SK-N-SH (cell line): ENCODE results near the gene DR1. TPM values are rescaled to one million over a fixed set of nuclear protein-coding genes. Genes with fewer than 3 reads are reported as not detected.

Source experiments
- CTCF ChIA-PET: fragments of 300-600, 350-600 bp; formaldehyde crosslinking; extraction: SDS; loops from one replicate; lab custom pipeline; 2021; lab: Yijun Ruan, JAX
- POLR2A ChIA-PET: fragments of 350-600 bp; sonication (Branson Sonifier 250); formaldehyde crosslinking; extraction: SDS; loops from one replicate; lab custom pipeline; 2020; ENCODE audit warnings: antibody characterized with exemption, inconsistent platforms; lab: Yijun Ruan, JAX
- DNase-seq: peaks from one replicate; pipeline ENCODE4 v3.0.0; 2012
- H2AFZ ChIP-seq: fragments of 200-600 bp; sonication (generic); 2 replicates; pipeline ENCODE4 v1.8.1; 2016; ENCODE audit warnings: antibody characterized with exemption, mild to moderate bottlenecking, low read depth
- H3F3A ChIP-seq: fragments of 200-600 bp; sonication (generic); replicated peaks from 2 replicates; pipeline ENCODE3; 2016; ENCODE audit warnings: antibody characterized with exemption, mild to moderate bottlenecking; ENCODE audit not compliant: insufficient read depth
- H3K27ac ChIP-seq, 2 experiments: fragments of 200-500 bp in 1 of 2; fragments of 200-600 bp in 1 of 2; sonication (Bioruptor generic) in 1 of 2; sonication (generic), shearing (Covaris generic) in 1 of 2; 2 replicates each; pipeline versions ENCODE4 v1.5.1 to v1.6.1; 2014 to 2016; ENCODE audit warnings: low read depth in 2 of 2, inconsistent platforms in 1 of 2, low read length in 1 of 2, mild to moderate bottlenecking in 1 of 2, mixed read lengths in 1 of 2
- H3K27me3 ChIP-seq: fragments of 200-600 bp; sonication (generic), shearing (Covaris generic); 2 replicates; pipeline ENCODE4 v1.6.1; 2016; ENCODE audit warnings: mixed run types; ENCODE audit not compliant: insufficient read depth
- H3K36me3 ChIP-seq, 2 experiments: fragments of 200-500 bp in 1 of 2; fragments of 200-600 bp in 1 of 2; sonication (Bioruptor generic) in 1 of 2; sonication (generic) in 1 of 2; replicated peaks in 1 of 2; 2 replicates each; pipeline versions ENCODE3 to v1.5.1; 2014 to 2016; ENCODE audit warnings: low read length in 1 of 2, mild to moderate bottlenecking in 1 of 2; ENCODE audit not compliant: insufficient read depth in 2 of 2, control insufficient read depth in 1 of 2
- H3K4me1 ChIP-seq, 2 experiments: fragments of 200-500 bp in 1 of 2; fragments of 200-600 bp in 1 of 2; sonication (Bioruptor generic) in 1 of 2; sonication (generic), shearing (Covaris generic) in 1 of 2; 2 replicates each; pipeline versions ENCODE4 v1.5.1 to v1.6.1; 2014 to 2016; ENCODE audit warnings: low read depth in 1 of 2, low read length in 1 of 2, mixed run types in 1 of 2; ENCODE audit not compliant: insufficient read depth in 2 of 2, control insufficient read depth in 1 of 2
- H3K4me2 ChIP-seq: fragments of 200-600 bp; sonication (generic), shearing (Covaris generic); 2 replicates; pipeline ENCODE4 v1.6.1; 2017; ENCODE audit warnings: mixed run types
- H3K4me3 ChIP-seq, 2 experiments: fragments of 200-500 bp in 1 of 2; fragments of 200-600 bp in 1 of 2; sonication (Bioruptor generic) in 1 of 2; sonication (generic), shearing (Covaris generic) in 1 of 2; 2 replicates each; pipeline versions ENCODE4 v1.5.1 to v1.8.1; 2014 to 2016; ENCODE audit warnings: low read depth in 2 of 2, inconsistent platforms in 1 of 2, low read length in 1 of 2, mild to moderate bottlenecking in 1 of 2, mixed read lengths in 1 of 2, moderate library complexity in 1 of 2
- H3K79me2 ChIP-seq: fragments of 200-600 bp; sonication (generic); 2 replicates; pipeline ENCODE4 v1.8.1; 2017; ENCODE audit warnings: mild to moderate bottlenecking; ENCODE audit not compliant: insufficient read depth
- H3K9ac ChIP-seq: fragments of 200-600 bp; sonication (generic); 2 replicates; pipeline ENCODE4 v1.6.1; 2017; ENCODE audit warnings: mixed run types
- H3K9me2 ChIP-seq: fragments of 200-600 bp; sonication (generic); 2 replicates; pipeline ENCODE4 v1.6.1; 2017; ENCODE audit warnings: mixed run types
- H3K9me3 ChIP-seq: fragments of 200-600 bp; sonication (generic); 2 replicates; pipeline ENCODE4 v1.6.1; 2017; ENCODE audit warnings: mixed run types, mild to moderate bottlenecking, moderate library complexity
- H4K20me1 ChIP-seq: fragments of 200-600 bp; sonication (generic); 2 replicates; pipeline ENCODE4 v1.6.1; 2017; ENCODE audit warnings: mild to moderate bottlenecking, mixed run types; ENCODE audit not compliant: insufficient read depth
- CHD2 ChIP-seq: fragments of 150-350 bp; IDR thresholded peaks from 2 replicates; pipeline ENCODE4 v1.6.1; 2018; ENCODE audit warnings: low read length; ENCODE audit not compliant: partially characterized antibody
- ELF1 ChIP-seq: IDR thresholded peaks from 2 replicates; pipeline ENCODE4 v1.4.0; 2012
- EP300 ChIP-seq, 2 experiments: IDR thresholded peaks; 2 replicates each; pipeline versions ENCODE4 v1.4.0 to v1.6.1; 2012; ENCODE audit warnings: borderline replicate concordance in 1 of 2, low read depth in 1 of 2, low read length in 1 of 2
- EZH2phosphoT487 ChIP-seq: fragments of 200-600 bp; sonication (generic); IDR thresholded peaks from 2 replicates; pipeline ENCODE4 v1.6.1; 2017; ENCODE audit warnings: low read depth, mixed run types, mild to moderate bottlenecking, antibody characterized with exemption, moderate library complexity, borderline replicate concordance
- FOSL2 ChIP-seq: IDR thresholded peaks from 2 replicates; pipeline ENCODE4 v1.4.0; 2012; ENCODE audit warnings: low read depth, mild to moderate bottlenecking, moderate library complexity, borderline replicate concordance
- FOXM1 ChIP-seq: IDR thresholded peaks from 2 replicates; pipeline ENCODE4 v1.4.0; 2012; ENCODE audit warnings: low read depth, mild to moderate bottlenecking
- GABPA ChIP-seq: IDR thresholded peaks from 2 replicates; pipeline ENCODE4 v1.4.0; 2012; ENCODE audit warnings: low read depth, mild to moderate bottlenecking
- GATA2 ChIP-seq: sonication (generic); formaldehyde crosslinking; IDR thresholded peaks from 2 replicates; pipeline ENCODE4 v1.5.0; 2020; ENCODE audit warnings: mild to moderate bottlenecking, missing genetic modification reagents
- JUND ChIP-seq: IDR thresholded peaks from 2 replicates; pipeline ENCODE4 v1.4.0; 2012
- MXI1 ChIP-seq: IDR thresholded peaks from 2 replicates; pipeline ENCODE4 v1.6.1; 2012; ENCODE audit warnings: mild to moderate bottlenecking, low read depth, low read length, improper control_type of control experiment
- NRF1 ChIP-seq: IDR thresholded peaks from 2 replicates; pipeline ENCODE4 v1.6.1; 2012; ENCODE audit warnings: low read depth, mild to moderate bottlenecking, low read length
- POLR2AphosphoS5 ChIP-seq: IDR thresholded peaks from 2 replicates; pipeline ENCODE4 v1.6.1; 2012; ENCODE audit warnings: low read depth, low read length
- RFX5 ChIP-seq: IDR thresholded peaks from 2 replicates; pipeline ENCODE4 v1.6.1; 2012; ENCODE audit warnings: mild to moderate bottlenecking, improper control_type of control experiment, low read length
- SIN3A ChIP-seq: IDR thresholded peaks from 2 replicates; pipeline ENCODE4 v1.6.1; 2012; ENCODE audit warnings: low read depth, mild to moderate bottlenecking, low read length, moderate library complexity, borderline replicate concordance
- SMC3 ChIP-seq: IDR thresholded peaks from 2 replicates; pipeline ENCODE4 v1.6.1; 2012; ENCODE audit warnings: low read depth, low read length, improper control_type of control experiment
- TAF1 ChIP-seq: IDR thresholded peaks from 2 replicates; pipeline ENCODE4 v1.6.1; 2012; ENCODE audit warnings: low read depth, mild to moderate bottlenecking, low read length, moderate library complexity, borderline replicate concordance
- TEAD4 ChIP-seq: IDR thresholded peaks from 2 replicates; pipeline ENCODE4 v1.4.0; 2012; ENCODE audit warnings: mild to moderate bottlenecking, borderline replicate concordance; ENCODE audit not compliant: insufficient read depth
- YY1 ChIP-seq: IDR thresholded peaks from 2 replicates; pipeline ENCODE4 v1.4.0; 2012; ENCODE audit warnings: low read depth, mild to moderate bottlenecking
- WGBS: methylation state at CpG from one replicate; pipeline ENCODE4 v1.1.6; 2017; ENCODE audit warnings: low lambda C conversion rate; 5-methylcytosine and 5-hydroxymethylcytosine counted together
- polyA plus RNA-seq, 3 experiments: library from polyadenylated mRNA; depleted of rRNA; stranded (reverse); fragments of >200 nt; gene quantifications; 2 replicates each; pipeline ENCODE4 v1.2.3, GENCODE V29; 2012
- TF ChIP-seq, protein P1 (sequence below): IDR thresholded peaks from 2 replicates; pipeline ENCODE4 v1.4.0; 2012; ENCODE audit warnings: low read depth, borderline replicate concordance
- TF ChIP-seq, protein P2 (sequence below): fragments of 150-350 bp; IDR thresholded peaks from 2 replicates; pipeline ENCODE4 v1.6.1; 2016; ENCODE audit warnings: mild to moderate bottlenecking, low read depth, low read length
- TF ChIP-seq, protein P3 (sequence below): fragments of 200-600 bp; sonication (generic); IDR thresholded peaks from 2 replicates; pipeline ENCODE4 v1.6.1; 2017; ENCODE audit warnings: antibody characterized with exemption, mild to moderate bottlenecking, moderate library complexity
- TF ChIP-seq, protein P4 (sequence below): IDR thresholded peaks from 2 replicates; pipeline ENCODE4; 2012

DR1 gene
- polyA plus RNA-seq, 1 of the 3 experiments (the other 2 are of a cell fraction), result 12.8 TPM

DNA sequence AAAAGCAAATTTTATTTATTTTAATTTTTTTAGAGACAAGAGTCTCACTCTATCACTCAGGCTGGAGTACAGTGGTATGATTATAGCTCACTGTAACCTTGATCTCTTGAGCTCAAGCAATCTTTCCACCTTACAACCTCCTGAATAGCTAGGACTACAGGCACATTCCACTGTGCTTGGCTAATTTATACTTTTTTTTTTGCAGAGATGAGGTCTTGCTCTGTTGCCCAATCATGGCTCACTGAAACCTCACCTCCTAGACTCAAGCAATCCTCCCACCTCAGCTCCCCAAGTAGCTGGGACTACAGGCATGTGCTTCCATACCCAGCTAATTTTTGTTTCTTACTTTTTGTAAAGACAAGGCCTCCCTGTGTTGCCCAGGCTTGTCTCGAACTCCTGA lies 49.5 kb downstream of the DR1 start:
- no peak overlapping the region for H3K9ac ChIP-seq
- ChIA-PET POLR2A (no interaction called here), CTCF (no interaction called here)

DNA sequence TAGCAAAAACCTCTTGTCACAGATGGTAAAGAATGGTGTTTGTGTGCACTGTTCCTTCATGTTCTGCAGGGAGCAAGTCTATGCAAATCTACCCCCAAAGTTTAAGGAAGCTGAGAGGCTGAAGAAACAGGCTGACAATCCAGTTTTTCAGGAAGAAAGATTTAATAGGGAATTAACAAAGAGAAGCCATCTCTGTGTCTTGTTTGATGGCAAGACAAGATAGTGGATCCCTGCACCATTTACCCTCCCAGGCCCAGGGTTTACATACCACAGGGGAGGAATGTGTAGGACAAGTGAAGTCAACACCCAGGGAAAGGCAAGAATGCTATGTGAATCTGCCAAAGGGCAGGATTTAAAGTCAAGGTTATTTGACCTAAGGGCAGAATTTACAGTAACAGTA lies 54.1 kb downstream of the DR1 start:
- no peaks in the 10 kb centered on the region for H3K9me3 ChIP-seq
- H3K27ac ChIP-seq, result no peak overlapping the region
- H3K9ac ChIP-seq, result no peak overlapping the region
- no peaks in the 10 kb centered on the region for H3K9me2 ChIP-seq
- H4K20me1 ChIP-seq, result no peaks in the 10 kb centered on the region
- H3F3A ChIP-seq, result no peaks in the 10 kb centered on the region
- H3K27me3 ChIP-seq, result no peaks in the 10 kb centered on the region
- no peak overlapping the region for H3K4me2 ChIP-seq
- POLR2A ChIA-PET, result no interaction called here
- no peak overlapping the region for H3K4me3 ChIP-seq
- H3K36me3 ChIP-seq, result no peaks in the 10 kb centered on the region
- TF ChIP-seq FOSL2, result no peak
- TF ChIP-seq, protein P1, sequence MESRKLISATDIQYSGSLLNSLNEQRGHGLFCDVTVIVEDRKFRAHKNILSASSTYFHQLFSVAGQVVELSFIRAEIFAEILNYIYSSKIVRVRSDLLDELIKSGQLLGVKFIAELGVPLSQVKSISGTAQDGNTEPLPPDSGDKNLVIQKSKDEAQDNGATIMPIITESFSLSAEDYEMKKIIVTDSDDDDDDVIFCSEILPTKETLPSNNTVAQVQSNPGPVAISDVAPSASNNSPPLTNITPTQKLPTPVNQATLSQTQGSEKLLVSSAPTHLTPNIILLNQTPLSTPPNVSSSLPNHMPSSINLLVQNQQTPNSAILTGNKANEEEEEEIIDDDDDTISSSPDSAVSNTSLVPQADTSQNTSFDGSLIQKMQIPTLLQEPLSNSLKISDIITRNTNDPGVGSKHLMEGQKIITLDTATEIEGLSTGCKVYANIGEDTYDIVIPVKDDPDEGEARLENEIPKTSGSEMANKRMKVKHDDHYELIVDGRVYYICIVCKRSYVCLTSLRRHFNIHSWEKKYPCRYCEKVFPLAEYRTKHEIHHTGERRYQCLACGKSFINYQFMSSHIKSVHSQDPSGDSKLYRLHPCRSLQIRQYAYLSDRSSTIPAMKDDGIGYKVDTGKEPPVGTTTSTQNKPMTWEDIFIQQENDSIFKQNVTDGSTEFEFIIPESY, result no peak
- no peak for TF ChIP-seq TAF1
- no peak for TF ChIP-seq NRF1
- no peak for TF ChIP-seq GATA2
- TF ChIP-seq GABPA, result no peak
- TF ChIP-seq YY1, result no peak
- TF ChIP-seq, protein P2, sequence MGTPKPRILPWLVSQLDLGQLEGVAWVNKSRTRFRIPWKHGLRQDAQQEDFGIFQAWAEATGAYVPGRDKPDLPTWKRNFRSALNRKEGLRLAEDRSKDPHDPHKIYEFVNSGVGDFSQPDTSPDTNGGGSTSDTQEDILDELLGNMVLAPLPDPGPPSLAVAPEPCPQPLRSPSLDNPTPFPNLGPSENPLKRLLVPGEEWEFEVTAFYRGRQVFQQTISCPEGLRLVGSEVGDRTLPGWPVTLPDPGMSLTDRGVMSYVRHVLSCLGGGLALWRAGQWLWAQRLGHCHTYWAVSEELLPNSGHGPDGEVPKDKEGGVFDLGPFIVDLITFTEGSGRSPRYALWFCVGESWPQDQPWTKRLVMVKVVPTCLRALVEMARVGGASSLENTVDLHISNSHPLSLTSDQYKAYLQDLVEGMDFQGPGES, result no peak
- TF ChIP-seq RFX5, result no peak
- TF ChIP-seq TEAD4, result no peak
- TF ChIP-seq, protein P3, sequence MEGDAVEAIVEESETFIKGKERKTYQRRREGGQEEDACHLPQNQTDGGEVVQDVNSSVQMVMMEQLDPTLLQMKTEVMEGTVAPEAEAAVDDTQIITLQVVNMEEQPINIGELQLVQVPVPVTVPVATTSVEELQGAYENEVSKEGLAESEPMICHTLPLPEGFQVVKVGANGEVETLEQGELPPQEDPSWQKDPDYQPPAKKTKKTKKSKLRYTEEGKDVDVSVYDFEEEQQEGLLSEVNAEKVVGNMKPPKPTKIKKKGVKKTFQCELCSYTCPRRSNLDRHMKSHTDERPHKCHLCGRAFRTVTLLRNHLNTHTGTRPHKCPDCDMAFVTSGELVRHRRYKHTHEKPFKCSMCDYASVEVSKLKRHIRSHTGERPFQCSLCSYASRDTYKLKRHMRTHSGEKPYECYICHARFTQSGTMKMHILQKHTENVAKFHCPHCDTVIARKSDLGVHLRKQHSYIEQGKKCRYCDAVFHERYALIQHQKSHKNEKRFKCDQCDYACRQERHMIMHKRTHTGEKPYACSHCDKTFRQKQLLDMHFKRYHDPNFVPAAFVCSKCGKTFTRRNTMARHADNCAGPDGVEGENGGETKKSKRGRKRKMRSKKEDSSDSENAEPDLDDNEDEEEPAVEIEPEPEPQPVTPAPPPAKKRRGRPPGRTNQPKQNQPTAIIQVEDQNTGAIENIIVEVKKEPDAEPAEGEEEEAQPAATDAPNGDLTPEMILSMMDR, result no peak
- no peak for TF ChIP-seq CHD2
- TF ChIP-seq EP300 (IDR thresholded peaks at IDR 0.05; ENCODE audit: borderline replicate concordance in 1 of 2, low read depth in 1 of 2, low read length in 1 of 2), result no peak
- TF ChIP-seq FOXM1, result no peak
- no peak for TF ChIP-seq SIN3A
- no peak for TF ChIP-seq SMC3
- TF ChIP-seq EZH2phosphoT487, result no peak
- TF ChIP-seq, protein P4, sequence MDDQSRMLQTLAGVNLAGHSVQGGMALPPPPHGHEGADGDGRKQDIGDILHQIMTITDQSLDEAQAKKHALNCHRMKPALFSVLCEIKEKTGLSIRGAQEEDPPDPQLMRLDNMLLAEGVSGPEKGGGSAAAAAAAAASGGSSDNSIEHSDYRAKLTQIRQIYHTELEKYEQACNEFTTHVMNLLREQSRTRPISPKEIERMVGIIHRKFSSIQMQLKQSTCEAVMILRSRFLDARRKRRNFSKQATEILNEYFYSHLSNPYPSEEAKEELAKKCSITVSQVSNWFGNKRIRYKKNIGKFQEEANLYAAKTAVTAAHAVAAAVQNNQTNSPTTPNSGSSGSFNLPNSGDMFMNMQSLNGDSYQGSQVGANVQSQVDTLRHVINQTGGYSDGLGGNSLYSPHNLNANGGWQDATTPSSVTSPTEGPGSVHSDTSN, result no peak
- TF ChIP-seq MXI1, result no peak
- TF ChIP-seq, all 33 proteins: peak for 0
- Histone ChIP-seq H3K79me2 (no peaks in the 10 kb centered on the region), H3K4me1 (no peaks in the 10 kb centered on the region), H2AFZ (no peak overlapping the region)
- DNase-seq, result no peak
- CTCF ChIA-PET, result no interaction called here

More for the DNA sequence above, 49.5 kb downstream of the DR1 start:
- no peaks in the 10 kb centered on the region for H3K36me3 ChIP-seq
- no peak overlapping the region for H3K27ac ChIP-seq
- H3F3A ChIP-seq, result no peaks in the 10 kb centered on the region
- no peak overlapping the region for H3K4me2 ChIP-seq
- H3K27me3 ChIP-seq, result no peaks in the 10 kb centered on the region
- no peak for DNase-seq
- WGBS, result 67% methylated on average over 1 of the region's 1 CpG
- TF ChIP-seq POLR2AphosphoS5, result no peak
- TF ChIP-seq ELF1, result no peak
- no peak for TF ChIP-seq JUND
- TF ChIP-seq, protein P2, result no peak
- H3K79me2 ChIP-seq, result no peaks in the 10 kb centered on the region
- no peaks in the 10 kb centered on the region for H4K20me1 ChIP-seq
- no peak overlapping the region for H3K4me3 ChIP-seq
- no peaks in the 10 kb centered on the region for H3K9me2 ChIP-seq
- H3K4me1 ChIP-seq, result no peaks in the 10 kb centered on the region
- no peaks in the 10 kb centered on the region for H3K9me3 ChIP-seq
- H2AFZ ChIP-seq, result no peak overlapping the region
